Subcutaneous adipose tissue (tissue), 4 donors: ENCODE results near the gene APBB2. TPM values are rescaled to one million over a fixed set of nuclear protein-coding genes. Genes with fewer than 3 reads are reported as not detected.

Experiments used
- CTCF ChIP-seq: fragments of 450-650 bp; IDR thresholded peaks from one replicate; pipeline ENCODE4 v1.5.1; 2016; ENCODE audit warnings: low read depth, mild to moderate bottlenecking, control low read depth, antibody characterized with exemption, moderate library complexity
- total RNA-seq, 4 donors: library from RNA; depleted of rRNA; stranded (reverse); fragments of >200 nt; gene quantifications; one replicate each; pipeline ENCODE4 v1.1.0, GENCODE V29; 2016

Gene APBB2
- total RNA-seq, 4 donors from 2014 or later = 55.6 to 181 (median 124) TPM

- no peak for TF ChIP-seq CTCF
These were observed 57.3 kb downstream of the APBB2 start for GRCh38 chr4:41157009-41157408.

- no peak for TF ChIP-seq CTCF
These were observed 57.8 kb downstream of the APBB2 start for GRCh38 chr4:41156574-41156973.

- no peak for TF ChIP-seq CTCF
These were observed 59.0 kb downstream of the APBB2 start for GRCh38 chr4:41155194-41155830.

- no peak for TF ChIP-seq CTCF
These were observed 59.5 kb downstream of the APBB2 start for GRCh38 chr4:41154814-41155177.

- no peak for TF ChIP-seq CTCF
These were observed 60.1 kb downstream of the APBB2 start for GRCh38 chr4:41154010-41154813.

GRCh38 chr4:41150401-41150800, 63.9 kb downstream of the APBB2 start:
- no peak for TF ChIP-seq CTCF

- no peak for TF ChIP-seq CTCF
These were observed 65.4 kb downstream of the APBB2 start for GRCh38 chr4:41148931-41149330.
